Smooth muscle cell (in vitro differentiated cells): Measurements from ENCODE around the gene SHISA8. TPM values are rescaled to one million over a fixed set of nuclear protein-coding genes. Genes with fewer than 3 reads are reported as not detected.

Experiments used
- DNase-seq: peaks from one replicate; lab custom pipeline; 2025; ENCODE audit not compliant: unreplicated experiment; lab: John Stamatoyannopoulos, UW
- H2AFZ ChIP-seq: fragments of 200-600 bp; sonication (generic); 2 replicates; pipeline ENCODE4 v1.6.0; 2016; ENCODE audit warnings: antibody characterized with exemption, low read depth, mild to moderate bottlenecking
- H3F3A ChIP-seq: fragments of 200-600 bp; sonication (generic); 2 replicates; pipeline ENCODE4 v1.6.0; 2017; ENCODE audit warnings: antibody characterized with exemption, low read depth
- H3K27ac ChIP-seq: fragments of 200-600 bp; sonication (generic); 2 replicates; pipeline ENCODE4 v1.5.1; 2016; ENCODE audit warnings: low read depth, mild to moderate bottlenecking
- H3K27me3 ChIP-seq: fragments of 200-600 bp; sonication (generic); 2 replicates; pipeline ENCODE4 v1.6.1; 2016; ENCODE audit warnings: low read depth, mild to moderate bottlenecking
- H3K36me3 ChIP-seq: fragments of 200-600 bp; sonication (generic); 2 replicates; pipeline ENCODE4 v1.5.1; 2016; ENCODE audit warnings: low read depth
- H3K4me1 ChIP-seq: fragments of 200-600 bp; sonication (generic); 2 replicates; pipeline ENCODE4 v1.5.1; 2016; ENCODE audit warnings: low read depth
- H3K4me2 ChIP-seq: fragments of 200-600 bp; sonication (generic); 2 replicates; pipeline ENCODE4 v1.6.0; 2016; ENCODE audit warnings: mild to moderate bottlenecking
- H3K4me3 ChIP-seq: fragments of 200-600 bp; sonication (generic); 2 replicates; pipeline ENCODE4 v1.5.1; 2016; ENCODE audit warnings: mild to moderate bottlenecking
- H3K79me2 ChIP-seq: fragments of 200-600 bp; sonication (generic); 2 replicates; pipeline ENCODE4 v1.6.0; 2016; ENCODE audit warnings: low read depth, mild to moderate bottlenecking
- H3K9ac ChIP-seq: fragments of 200-600 bp; sonication (generic); 2 replicates; pipeline ENCODE4 v1.6.0; 2016; ENCODE audit warnings: low read depth
- H3K9me3 ChIP-seq: fragments of 200-600 bp; sonication (generic); replicated peaks from 2 replicates; pipeline ENCODE4 v1.5.1; 2016; ENCODE audit warnings: low read depth
- H4K20me1 ChIP-seq: fragments of 200-600 bp; sonication (generic); 2 replicates; pipeline ENCODE4 v1.6.0; 2016; ENCODE audit warnings: low read depth
- WGBS: methylation state at CpG from one replicate; pipeline ENCODE4 v1.1.7; 2016; ENCODE audit warnings: low lambda C conversion rate; 5-methylcytosine and 5-hydroxymethylcytosine counted together
- polyA plus RNA-seq: library from polyadenylated mRNA; unstranded; fragments of >200 nt; fragmentation: Nextera tagmentation; extraction: Ambion mirVana; gene quantifications from 2 replicates; pipeline ENCODE4 v1.2.1, GENCODE V29; 2016
- total RNA-seq: library from RNA; depleted of rRNA; stranded (reverse); fragments of >200 nt; gene quantifications from 2 replicates; pipeline ENCODE4 v1.2.3, GENCODE V29; 2014
- TF ChIP-seq, protein P1 (sequence below): fragments of 200-600 bp; sonication (generic); IDR thresholded peaks from 2 replicates; pipeline ENCODE4 v1.5.1; 2017; ENCODE audit warnings: borderline replicate concordance, mild to moderate bottlenecking, antibody characterized with exemption; ENCODE audit not compliant: insufficient read depth, poor library complexity, severe bottlenecking

Gene SHISA8
- total and polyA plus RNA-seq, 2 experiments from 2014 or later = 0.11 TPM; not detected in 1

DNA sequence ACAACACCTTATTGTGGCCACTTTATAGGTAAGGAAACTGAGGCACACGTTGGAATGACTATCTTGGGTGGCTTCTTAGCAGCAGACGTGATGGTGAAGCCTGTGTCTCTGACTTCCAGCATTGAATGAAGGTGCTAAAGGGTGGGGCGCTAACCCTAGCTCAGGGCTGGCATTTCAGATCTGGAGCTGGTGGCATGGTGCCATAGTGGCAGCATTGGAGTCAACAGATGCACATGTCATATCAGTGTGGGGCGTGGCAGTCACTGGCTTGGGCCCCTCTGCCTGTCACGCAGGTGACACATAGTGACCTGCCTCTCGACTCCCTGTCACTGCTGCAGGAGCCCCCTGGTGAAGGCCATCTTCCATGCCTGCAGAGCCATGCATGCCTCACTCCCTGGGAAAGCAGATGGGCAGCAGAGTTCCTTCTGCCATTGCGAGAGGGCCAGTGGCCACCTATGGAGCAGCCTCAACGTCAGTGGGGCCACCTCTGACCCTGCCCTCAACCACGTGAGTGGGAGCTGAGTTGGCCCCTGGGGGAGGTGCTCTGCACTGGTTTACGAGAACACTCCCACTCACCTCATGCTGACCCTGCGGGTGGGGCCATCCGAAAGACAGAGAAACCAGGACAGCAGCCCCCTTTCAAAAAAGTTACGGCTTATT is 14.8 kb downstream of the SHISA8 start:
- TF ChIP-seq, protein P1, sequence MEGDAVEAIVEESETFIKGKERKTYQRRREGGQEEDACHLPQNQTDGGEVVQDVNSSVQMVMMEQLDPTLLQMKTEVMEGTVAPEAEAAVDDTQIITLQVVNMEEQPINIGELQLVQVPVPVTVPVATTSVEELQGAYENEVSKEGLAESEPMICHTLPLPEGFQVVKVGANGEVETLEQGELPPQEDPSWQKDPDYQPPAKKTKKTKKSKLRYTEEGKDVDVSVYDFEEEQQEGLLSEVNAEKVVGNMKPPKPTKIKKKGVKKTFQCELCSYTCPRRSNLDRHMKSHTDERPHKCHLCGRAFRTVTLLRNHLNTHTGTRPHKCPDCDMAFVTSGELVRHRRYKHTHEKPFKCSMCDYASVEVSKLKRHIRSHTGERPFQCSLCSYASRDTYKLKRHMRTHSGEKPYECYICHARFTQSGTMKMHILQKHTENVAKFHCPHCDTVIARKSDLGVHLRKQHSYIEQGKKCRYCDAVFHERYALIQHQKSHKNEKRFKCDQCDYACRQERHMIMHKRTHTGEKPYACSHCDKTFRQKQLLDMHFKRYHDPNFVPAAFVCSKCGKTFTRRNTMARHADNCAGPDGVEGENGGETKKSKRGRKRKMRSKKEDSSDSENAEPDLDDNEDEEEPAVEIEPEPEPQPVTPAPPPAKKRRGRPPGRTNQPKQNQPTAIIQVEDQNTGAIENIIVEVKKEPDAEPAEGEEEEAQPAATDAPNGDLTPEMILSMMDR = no peak
- H3K4me1 ChIP-seq = no peaks in the 10 kb centered on the region
- DNase-seq = no peak
- H2AFZ ChIP-seq = no peak overlapping the region
- H3K4me3 ChIP-seq = no peak overlapping the region
- H3K9me3 ChIP-seq = no peaks in the 10 kb centered on the region
- H3K36me3 ChIP-seq = no peaks in the 10 kb centered on the region
- H3K9ac ChIP-seq = no peak overlapping the region
- WGBS = 94% methylated on average over 13 of the region's 13 CpGs
- peaks cover 8% of the 10 kb centered on the region for H4K20me1 ChIP-seq
- no peaks in the 10 kb centered on the region for H3K27me3 ChIP-seq
- no peak overlapping the region for H3K4me2 ChIP-seq
- H3K79me2 ChIP-seq = no peaks in the 10 kb centered on the region
- no peaks in the 10 kb centered on the region for H3F3A ChIP-seq
- no peak overlapping the region for H3K27ac ChIP-seq

DNA sequence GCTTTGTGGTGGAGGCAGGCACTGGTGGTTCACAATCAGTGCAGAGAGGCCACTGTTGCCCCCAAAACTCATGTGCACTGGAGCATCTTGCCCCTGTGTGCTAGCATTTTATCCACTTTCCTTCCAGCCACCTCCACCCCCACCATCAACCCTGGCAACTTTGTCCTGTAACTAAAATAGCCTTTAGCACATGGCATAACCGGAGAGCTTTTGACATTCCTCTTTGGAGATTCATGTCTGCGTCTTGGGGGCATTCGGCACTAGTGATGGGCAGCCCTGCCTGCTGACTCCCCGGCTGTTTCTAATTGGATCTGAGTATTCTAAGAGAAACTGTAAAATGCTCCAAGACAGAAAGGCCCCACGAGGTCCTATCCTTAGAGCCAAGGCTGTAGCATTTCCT is 15.8 kb downstream of the SHISA8 start:
- H3K4me2 ChIP-seq = no peak overlapping the region
- H3K9ac ChIP-seq = no peak overlapping the region
- no peaks in the 10 kb centered on the region for H3F3A ChIP-seq
- no peaks in the 10 kb centered on the region for H3K4me1 ChIP-seq
- H3K4me3 ChIP-seq = no peak overlapping the region
- no peak overlapping the region for H3K27ac ChIP-seq
- no peaks in the 10 kb centered on the region for H3K9me3 ChIP-seq
- TF ChIP-seq, protein P1 = no peak
- no peaks in the 10 kb centered on the region for H3K36me3 ChIP-seq
- H4K20me1 ChIP-seq = peaks cover 15% of the 10 kb centered on the region
- no peak for DNase-seq
- H2AFZ ChIP-seq = no peak overlapping the region
- H3K27me3 ChIP-seq = no peaks in the 10 kb centered on the region
- 96% methylated on average over 5 of the region's 5 CpGs for WGBS
- H3K79me2 ChIP-seq = no peaks in the 10 kb centered on the region

DNA sequence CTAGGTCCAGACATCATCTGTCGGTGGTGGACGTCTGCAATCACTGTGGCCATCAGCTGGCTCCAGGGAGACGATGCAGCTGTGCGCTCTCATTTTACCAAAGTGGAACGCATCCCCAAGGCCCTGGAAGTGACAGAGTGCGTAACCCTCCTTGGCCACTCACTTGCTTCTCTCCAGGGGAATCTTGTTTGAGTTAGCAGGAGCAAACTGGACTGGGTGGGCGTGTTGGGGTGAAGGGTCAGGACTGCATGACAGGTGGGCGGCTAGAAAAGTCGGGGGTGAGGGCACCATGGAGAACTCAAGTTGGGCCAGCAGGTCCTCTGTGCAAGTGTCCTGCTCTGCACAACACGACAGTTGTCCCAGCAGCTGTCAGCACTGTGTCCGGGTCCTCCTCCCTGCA is 16.2 kb downstream of the SHISA8 start:
- H3K9ac ChIP-seq = no peak overlapping the region
- no peaks in the 10 kb centered on the region for H3K9me3 ChIP-seq
- no peak overlapping the region for H2AFZ ChIP-seq
- TF ChIP-seq, protein P1 = no peak
- WGBS = 97% methylated on average over 11 of the region's 11 CpGs
- no peak overlapping the region for H3K4me2 ChIP-seq
- no peaks in the 10 kb centered on the region for H3K4me1 ChIP-seq
- no peaks in the 10 kb centered on the region for H3K36me3 ChIP-seq
- no peaks in the 10 kb centered on the region for H3K79me2 ChIP-seq
- H3K4me3 ChIP-seq = no peak overlapping the region
- no peak for DNase-seq
- no peaks in the 10 kb centered on the region for H3F3A ChIP-seq
- peaks cover 18% of the 10 kb centered on the region for H4K20me1 ChIP-seq
- no peak overlapping the region for H3K27ac ChIP-seq
- no peaks in the 10 kb centered on the region for H3K27me3 ChIP-seq
